Testis (tissue), 5 donors: Measurements from ENCODE around the gene CDK18. TPM values are rescaled to one million over a fixed set of nuclear protein-coding genes. Genes with fewer than 3 reads are reported as not detected.

Experiments
- DNase-seq: peaks from one replicate; pipeline ENCODE4 v3.0.0-alpha.2; 2019
- H3K27ac ChIP-seq, 2 donors: fragments of 200-600 bp; sonication (generic); one replicate each; pipeline ENCODE4 v1.5.1; 2019
- H3K27me3 ChIP-seq: fragments of 200-600 bp; sonication (generic); one replicate; pipeline ENCODE4 v1.5.1; 2019
- H3K36me3 ChIP-seq: fragments of 200-600 bp; sonication (generic); one replicate; pipeline ENCODE4 v1.5.1; 2017; ENCODE audit warnings: low read depth; ENCODE audit errors: missing control alignments
- H3K4me1 ChIP-seq: fragments of 200-600 bp; sonication (generic); one replicate; pipeline ENCODE4 v1.5.1; 2019
- H3K4me3 ChIP-seq, 2 donors: fragments of 200-600 bp; sonication (generic); one replicate each; pipeline ENCODE4 v1.5.1; 2017 to 2019
- H3K9me3 ChIP-seq: fragments of 200-600 bp; sonication (generic); one replicate; pipeline ENCODE4 v1.5.1; 2017
- POLR2A ChIP-seq: fragments of 450-650 bp; IDR thresholded peaks from one replicate; pipeline ENCODE4 v1.6.1; 2017; ENCODE audit warnings: antibody characterized with exemption, mild to moderate bottlenecking, moderate library complexity
- whole genome bisulfite sequencing, 2 donors: methylation state at CpG; one replicate each; pipeline ENCODE4 v1.1.5; 2018; 5-methylcytosine and 5-hydroxymethylcytosine counted together
- intact Hi-C: fragments of 100-400 bp; cut with DNase I; formaldehyde crosslinking; loops from one replicate; pipeline ENCODE4 v1.15.1; 2023; ENCODE audit warnings: low total_unique reads
- long read RNA-seq, 2 donors: transcript quantifications; one replicate each; lab custom pipeline, GENCODE V29; 2026
- polyA plus RNA-seq: library from polyadenylated mRNA; stranded (reverse); fragments of 350-450 nt; fragmentation: Illumina TruSeq; extraction: RNeasy Lipid Tissue Mini Kit (QIAGEN cat#74804); gene quantifications from one replicate; pipeline ENCODE4 v1.2.3, GENCODE V29; 2014; ENCODE audit warnings: low read depth, low replicate concordance; ENCODE audit not compliant: insufficient read depth
- total RNA-seq, 2 donors: library from RNA; depleted of rRNA; stranded (reverse); fragments of >200 nt; gene quantifications; one replicate each; pipeline ENCODE4 v1.2.3, GENCODE V29; 2016
- TF ChIP-seq, protein P1 (sequence below), 3 experiments: fragments of 450-650 bp in 2 of 3; fragments of 200-600 bp in 1 of 3; sonication (generic) in 1 of 3; IDR thresholded peaks; one replicate each; pipeline ENCODE4 v1.5.1; 2016 to 2019; ENCODE audit warnings: antibody characterized with exemption in 3 of 3, mild to moderate bottlenecking in 2 of 3, moderate library complexity in 1 of 3

CDK18 gene
- 1 to 10 TPM; 6.5 to 8.5 TPM for total RNA-seq
- 9.2 TPM for polyA plus RNA-seq
- long read RNA-seq, donor 1, partial matches to known transcripts, result 0 of 6 reads
- long read RNA-seq, donor 1, other reads (novel, unspliced or antisense), result 0 of 6 reads
- long read RNA-seq, donor 2, partial matches to known transcripts, result 0 of 1 reads
- long read RNA-seq, donor 2, other reads (novel, unspliced or antisense), result 0 of 1 reads

DNA sequence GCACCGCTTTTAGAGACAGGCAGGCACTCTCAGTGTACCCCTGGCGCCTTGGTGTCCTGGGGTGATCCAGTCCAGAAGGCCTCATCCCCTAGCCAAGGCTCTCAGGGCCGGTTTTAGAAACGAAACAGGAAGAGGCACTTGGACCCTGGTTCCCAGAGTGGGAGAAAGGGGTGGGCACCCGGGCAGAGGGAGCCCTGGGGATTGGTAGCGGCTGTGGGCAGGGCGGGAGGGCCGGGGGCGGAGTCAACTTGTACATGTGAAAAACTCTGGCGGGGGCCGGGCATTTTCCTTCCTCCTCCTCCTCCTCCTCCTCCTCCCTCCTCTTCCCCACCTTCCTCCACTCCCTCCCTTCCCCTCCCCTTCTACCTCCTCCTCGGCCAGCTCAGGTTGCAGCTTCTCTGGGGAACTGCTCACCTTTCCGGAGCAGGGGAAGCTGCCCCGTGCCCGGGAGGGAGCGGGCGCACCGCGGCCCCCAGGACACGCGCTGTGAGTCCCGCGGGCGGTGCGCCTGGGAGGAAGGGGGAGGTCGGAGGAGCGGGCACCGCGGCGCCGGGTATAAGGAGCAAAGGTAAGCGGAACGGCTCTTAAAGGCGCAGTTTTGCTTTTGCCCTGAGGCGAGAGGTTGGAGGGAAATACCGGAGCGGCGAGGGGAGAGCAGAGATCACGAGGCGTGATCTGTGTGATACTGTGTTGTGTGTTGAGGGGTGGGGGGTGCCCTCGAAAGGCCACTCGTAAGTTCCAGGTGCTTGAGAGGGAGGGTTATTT is at the start of gene CDK18:
Gene CDK18, plus strand, starts transcription at position 359 of the 765 bp plus-strand sequence. CDS start 18,499 bp downstream, outside the sequence.
- Histone ChIP-seq H3K27me3 (no peaks in the 10 kb centered on the region), H3K36me3 (no peaks in the 10 kb centered on the region), H3K9me3 (no peaks in the 10 kb centered on the region), H3K4me3 (peak within 1 kb of the TSS; percentile 53 to 70), H3K27ac (no peak within 1 kb of the TSS), H3K4me1 (peaks cover 21% of the 10 kb centered on the region)
- peak; percentile 80 for DNase-seq
- TF ChIP-seq, protein P1, sequence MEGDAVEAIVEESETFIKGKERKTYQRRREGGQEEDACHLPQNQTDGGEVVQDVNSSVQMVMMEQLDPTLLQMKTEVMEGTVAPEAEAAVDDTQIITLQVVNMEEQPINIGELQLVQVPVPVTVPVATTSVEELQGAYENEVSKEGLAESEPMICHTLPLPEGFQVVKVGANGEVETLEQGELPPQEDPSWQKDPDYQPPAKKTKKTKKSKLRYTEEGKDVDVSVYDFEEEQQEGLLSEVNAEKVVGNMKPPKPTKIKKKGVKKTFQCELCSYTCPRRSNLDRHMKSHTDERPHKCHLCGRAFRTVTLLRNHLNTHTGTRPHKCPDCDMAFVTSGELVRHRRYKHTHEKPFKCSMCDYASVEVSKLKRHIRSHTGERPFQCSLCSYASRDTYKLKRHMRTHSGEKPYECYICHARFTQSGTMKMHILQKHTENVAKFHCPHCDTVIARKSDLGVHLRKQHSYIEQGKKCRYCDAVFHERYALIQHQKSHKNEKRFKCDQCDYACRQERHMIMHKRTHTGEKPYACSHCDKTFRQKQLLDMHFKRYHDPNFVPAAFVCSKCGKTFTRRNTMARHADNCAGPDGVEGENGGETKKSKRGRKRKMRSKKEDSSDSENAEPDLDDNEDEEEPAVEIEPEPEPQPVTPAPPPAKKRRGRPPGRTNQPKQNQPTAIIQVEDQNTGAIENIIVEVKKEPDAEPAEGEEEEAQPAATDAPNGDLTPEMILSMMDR (IDR thresholded peaks at IDR 0.05), result no peak
- TF ChIP-seq POLR2A, result no peak
- intact Hi-C loops, result no loop called here
- 4 to 9% methylated on average over 25 to 42 of the region's 42 CpGs for WGBS, 2 donors

DNA sequence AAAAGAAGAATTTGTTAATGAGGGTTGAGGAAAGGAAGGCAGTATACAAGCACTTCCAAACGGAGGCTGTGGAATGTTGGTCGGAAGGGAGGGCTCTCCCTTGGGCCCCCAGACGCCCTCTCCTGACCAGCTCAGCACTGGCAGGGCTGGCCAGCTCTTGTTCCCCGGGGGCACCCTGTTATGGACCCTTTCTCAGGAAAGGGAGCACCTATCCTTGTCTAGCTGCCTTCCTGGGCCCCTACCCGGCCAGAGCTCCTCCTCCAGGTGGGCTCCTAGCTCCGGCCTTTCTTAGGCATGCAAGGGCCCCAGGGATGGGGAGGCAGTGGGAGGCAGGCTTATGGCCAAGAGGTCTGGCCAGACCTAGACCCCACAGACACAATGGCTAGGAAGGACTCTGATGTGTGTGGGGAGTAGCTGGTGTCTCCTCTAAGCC is 49.5 kb upstream of the CDK18 start:
- Histone ChIP-seq H3K27me3 (no peaks in the 10 kb centered on the region), H3K4me3 (no peak overlapping the region), H3K36me3 (no peaks in the 10 kb centered on the region), H3K9me3 (no peaks in the 10 kb centered on the region), H3K27ac (peak overlapping the region in 1 of 2 donors; percentile 4), H3K4me1 (peaks cover 42% of the 10 kb centered on the region)
- TF ChIP-seq, protein P1 (IDR thresholded peaks at IDR 0.05), result no peak
- TF ChIP-seq POLR2A, result no peak
- intact Hi-C loops, result no loop called here
- WGBS, 2 donors, result 20 to 43% methylated on average over 4 to 6 of the region's 6 CpGs
- no peak for DNase-seq

DNA sequence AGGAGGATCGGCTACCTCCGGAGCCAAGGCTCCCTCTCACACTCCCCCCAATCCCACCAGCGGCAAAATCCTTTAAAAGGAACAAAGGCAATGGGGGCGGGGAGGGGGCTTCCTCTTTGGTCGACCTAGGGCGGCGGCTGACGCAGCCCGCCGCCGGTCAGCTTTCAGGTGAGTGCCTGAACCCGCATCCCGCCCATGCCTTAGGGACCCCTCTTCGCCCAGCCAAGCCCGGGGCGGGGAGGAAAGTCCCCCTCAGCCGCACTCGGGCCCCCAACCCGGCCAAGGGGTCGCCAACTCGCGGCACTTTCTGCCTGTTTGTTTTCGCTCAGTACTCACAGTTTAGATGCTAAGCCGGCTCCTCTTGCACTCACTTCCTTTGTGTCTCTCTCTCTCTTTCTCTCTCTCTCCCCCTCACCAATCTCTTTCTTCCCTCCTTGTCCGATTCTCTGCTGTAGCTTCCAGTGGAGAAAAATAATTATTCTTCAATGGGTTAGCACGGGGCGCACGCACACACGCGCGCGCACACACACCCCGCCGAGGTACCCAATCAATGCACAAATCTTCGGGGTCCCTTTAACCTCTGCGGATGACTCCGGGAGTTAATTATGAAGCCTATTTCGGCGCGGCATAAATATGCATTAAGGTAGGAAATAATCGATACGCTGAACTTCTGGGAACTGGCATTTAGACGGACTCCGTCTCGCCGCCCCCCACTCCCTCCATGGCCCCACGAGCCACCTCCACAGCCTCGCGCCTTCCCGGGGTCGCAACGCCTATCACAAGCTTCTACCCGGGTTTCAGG is 48.7 kb upstream of the CDK18 start, which contains the start of gene BLACAT1:
Gene BLACAT1, minus strand, starts transcription at position 465 of the 802 bp plus-strand sequence.
- 4 to 5% methylated on average over 29 to 53 of the region's 53 CpGs for WGBS, 2 donors
- peaks cover 38% of the 10 kb centered on the region for H3K4me1 ChIP-seq
- intact Hi-C loops, result no loop called here
- no peaks in the 10 kb centered on the region for H3K9me3 ChIP-seq
- no peak for DNase-seq
- no peak within 1 kb of the TSS for H3K27ac ChIP-seq
- TF ChIP-seq, protein P1 (IDR thresholded peaks at IDR 0.05), result no peak
- TF ChIP-seq POLR2A, result no peak
- no peaks in the 10 kb centered on the region for H3K27me3 ChIP-seq
- peak within 1 kb of the TSS; percentile 32 to 36 for H3K4me3 ChIP-seq
- no peaks in the 10 kb centered on the region for H3K36me3 ChIP-seq

DNA sequence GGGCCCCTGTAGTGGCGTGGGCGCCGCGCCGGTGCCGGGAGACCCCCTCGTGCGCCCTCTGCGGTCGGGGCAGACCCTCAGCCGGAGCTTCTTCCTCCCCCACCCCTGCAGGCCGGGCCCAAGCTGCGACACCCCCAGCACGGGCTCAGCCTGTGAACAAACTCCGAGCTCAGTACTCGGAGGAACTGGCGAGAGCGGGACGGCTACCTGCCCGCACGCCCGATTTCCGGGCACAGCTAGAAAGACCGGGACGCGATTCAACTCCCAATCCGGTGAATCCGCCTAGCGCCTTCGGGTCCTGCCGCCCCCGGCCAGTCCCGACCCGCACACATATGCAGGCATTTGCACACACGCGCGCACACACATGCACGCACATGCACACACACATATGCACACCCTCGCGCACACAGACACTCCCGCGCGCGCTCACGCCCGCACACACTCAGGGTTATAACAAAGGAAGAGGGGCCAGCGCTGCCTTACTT is 48.0 kb upstream of the CDK18 start:
- Histone ChIP-seq H3K27me3 (no peaks in the 10 kb centered on the region), H3K36me3 (no peaks in the 10 kb centered on the region), H3K4me3 (peak overlapping the region; percentile 32 to 36), H3K9me3 (no peaks in the 10 kb centered on the region), H3K27ac (no peak overlapping the region), H3K4me1 (peaks cover 31% of the 10 kb centered on the region)
- TF ChIP-seq, protein P1 (IDR thresholded peaks at IDR 0.05), result no peak
- TF ChIP-seq POLR2A, result no peak
- intact Hi-C loops, result no loop called here
- WGBS, 2 donors, result 0 to 2% methylated on average over 1 to 46 of the region's 47 CpGs
- DNase-seq, result no peak
